CD4-positive, alpha-beta T cell treated with Interferon gamma for 1 hour (primary cell): ENCODE data around the gene PSMG3.
A peak's percentile ranks its signal among the peaks of the same experiment; 100 is the strongest.

ENCODE experiments used
- DNase-seq: peaks from one replicate; pipeline ENCODE4 v3.0.0-alpha.2; 2020

Gene PSMG3

DNA sequence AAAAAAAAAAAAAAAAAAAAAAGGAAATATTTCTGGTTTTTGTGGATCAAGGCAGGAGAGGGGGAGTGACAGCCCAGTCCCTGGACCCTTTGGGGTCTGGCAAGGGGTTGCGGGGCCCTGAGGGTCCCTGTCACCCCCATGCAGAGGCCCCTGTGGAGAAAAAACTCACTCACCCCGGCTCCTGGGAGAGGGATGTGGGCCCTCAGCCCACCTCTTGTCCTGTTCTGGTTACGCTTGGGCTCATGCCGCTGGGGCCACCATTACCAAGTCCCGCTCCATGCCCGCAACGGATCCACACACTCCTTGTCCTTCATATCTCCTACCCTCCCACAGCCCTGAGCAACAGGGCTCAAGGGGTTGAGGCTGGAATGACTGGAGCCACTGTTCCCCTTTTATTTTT is 12.8 kb downstream of the PSMG3 start:
- no peak for DNase-seq

DNA sequence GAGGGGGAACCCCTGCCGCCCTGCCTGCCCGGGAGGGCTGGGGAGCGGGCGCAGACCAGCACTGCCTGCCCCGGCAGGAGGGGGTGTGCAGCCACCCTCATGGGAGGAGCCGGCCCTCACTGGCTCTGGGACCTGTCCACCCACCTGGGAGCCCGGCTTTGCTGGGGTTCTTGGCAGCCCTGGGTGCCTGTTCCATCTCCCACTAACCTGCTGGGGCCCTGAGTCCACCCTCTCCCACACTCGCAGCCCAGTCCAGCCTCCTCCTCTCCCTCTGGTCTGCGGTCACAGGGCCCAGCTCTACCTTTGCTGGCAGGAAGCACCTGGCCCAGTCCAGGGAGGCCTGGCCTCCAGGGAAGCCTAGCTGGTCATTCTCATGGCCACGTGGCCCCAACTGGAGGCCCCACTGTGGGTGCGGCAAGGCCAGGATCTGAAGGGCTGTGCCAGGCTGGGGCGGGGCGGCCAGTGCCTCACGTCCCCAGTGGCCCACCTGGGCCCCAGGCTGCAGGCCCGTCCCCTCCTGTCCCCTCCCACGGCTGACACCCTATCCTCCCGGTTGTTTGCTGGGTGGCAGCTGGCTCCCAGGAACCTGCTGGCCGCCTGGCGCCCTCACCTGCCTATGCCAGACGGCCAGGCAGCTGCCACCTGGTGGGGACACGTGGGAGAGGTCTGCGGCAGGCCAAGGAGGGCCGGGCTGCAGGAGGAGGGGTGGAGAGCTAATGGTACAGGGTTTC is 13.9 kb downstream of the PSMG3 start, which contains the start of gene TMEM184A:
TSS of gene TMEM184A (minus strand) at position 393 of the 731 bp plus-strand sequence. CDS start 721 bp downstream, outside the sequence.
- peak; percentile 48 for DNase-seq

DNA sequence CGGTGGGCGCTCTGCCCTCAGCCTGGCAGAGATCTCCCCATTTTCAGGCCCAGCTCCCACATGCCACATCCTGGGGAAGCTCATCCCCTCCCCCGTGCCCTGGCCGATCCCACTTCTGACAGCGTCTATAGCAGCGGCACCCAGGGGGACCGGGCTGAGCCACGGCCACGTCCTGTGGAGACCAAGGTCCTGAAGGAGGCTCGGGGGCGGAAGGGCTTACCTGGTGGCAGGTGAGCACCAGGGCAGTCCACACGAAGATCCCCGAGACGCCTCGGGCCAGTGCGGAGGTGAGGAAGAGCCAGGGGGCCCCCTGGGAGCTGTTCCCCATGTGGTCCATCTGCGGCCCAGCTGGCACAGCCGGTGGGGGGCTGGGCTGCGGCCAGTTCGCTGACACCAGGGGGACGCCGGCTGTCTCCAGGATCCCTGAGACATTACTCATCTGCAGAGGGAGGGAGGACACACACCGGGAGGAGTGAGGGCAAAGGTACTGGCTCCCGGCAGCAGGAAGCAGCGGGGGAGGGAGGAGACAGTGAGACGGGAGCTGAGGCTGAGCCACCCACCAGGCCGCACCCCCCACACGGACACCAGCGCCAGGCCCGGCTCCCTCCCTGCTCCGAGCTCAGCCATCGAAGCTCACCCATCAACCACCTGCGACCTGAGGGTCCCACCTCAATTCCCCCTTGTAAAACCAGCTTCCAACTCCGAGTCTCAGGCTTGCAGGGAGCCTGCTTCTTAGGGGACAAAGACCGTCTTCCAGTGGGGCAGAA is 14.6 kb downstream of the PSMG3 start:
- no peak for DNase-seq

DNA sequence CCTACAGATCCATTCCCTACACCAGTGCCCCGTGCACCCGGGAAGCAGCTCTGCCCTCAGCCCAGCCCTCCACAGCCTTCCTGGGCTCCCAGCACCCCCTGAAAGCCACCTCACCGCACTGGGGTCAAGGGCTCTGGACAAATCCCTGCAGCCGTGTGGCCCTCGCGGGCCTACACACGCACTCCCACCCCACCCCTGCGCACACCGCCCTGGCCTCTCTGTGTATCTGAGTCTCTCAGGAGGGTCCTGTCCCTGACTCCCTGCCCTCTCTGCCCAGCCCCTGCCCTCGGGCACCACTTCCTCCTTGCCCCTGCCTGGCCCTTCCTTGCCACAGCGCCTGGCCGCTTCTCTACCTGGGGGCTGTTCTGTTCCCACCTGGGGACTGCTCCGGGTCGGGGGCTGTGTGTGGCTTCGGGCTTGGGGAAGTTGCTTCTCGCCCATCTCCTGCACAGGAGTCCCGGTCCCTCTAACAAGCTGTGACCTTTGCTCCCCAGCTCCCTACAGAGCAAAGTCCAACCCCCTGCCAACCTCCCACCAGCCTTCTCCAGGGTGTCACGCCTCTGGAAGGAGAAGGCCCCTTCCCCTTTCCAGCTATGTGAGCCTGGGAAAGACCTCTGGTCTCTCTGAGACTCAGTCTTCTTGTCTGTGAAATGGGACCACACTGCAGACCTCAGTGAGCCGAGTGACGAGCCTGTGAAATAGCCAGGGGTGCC is 15.3 kb downstream of the PSMG3 start:
- no peak for DNase-seq

DNA sequence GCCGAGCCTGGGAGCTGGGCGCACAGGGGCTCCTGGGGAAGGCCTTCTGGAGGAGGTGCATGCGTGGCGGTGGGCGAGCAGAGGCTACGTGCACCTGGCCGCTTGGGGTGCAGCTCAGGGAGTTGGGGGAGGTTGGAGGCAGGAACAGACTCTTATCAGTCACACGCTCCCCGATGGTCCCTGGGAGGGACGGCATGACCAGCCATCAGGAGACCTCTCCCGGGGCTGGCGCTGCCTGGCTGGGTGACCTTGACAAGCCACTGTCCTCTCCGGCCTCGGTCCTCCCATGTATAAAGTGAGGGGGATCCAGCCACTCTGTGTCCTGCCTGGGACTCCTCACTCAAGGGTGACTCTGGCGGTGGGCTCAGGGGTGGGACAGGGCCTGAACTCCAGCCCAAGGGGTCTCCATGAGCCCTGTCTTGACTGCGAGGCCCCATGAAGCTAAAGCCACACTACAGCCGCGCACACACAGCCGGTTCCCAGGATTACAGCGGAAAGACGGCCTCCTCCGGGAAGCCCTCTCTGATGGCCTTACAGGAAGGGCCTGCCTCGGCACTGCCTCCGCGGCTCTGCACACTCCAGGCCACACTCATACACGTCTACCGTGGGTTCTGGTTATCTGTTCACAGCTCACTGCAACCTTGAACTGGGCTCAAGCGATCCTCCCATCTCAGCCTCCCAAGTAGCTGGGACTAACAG is 16.2 kb downstream of the PSMG3 start:
- DNase-seq: no peak

DNA sequence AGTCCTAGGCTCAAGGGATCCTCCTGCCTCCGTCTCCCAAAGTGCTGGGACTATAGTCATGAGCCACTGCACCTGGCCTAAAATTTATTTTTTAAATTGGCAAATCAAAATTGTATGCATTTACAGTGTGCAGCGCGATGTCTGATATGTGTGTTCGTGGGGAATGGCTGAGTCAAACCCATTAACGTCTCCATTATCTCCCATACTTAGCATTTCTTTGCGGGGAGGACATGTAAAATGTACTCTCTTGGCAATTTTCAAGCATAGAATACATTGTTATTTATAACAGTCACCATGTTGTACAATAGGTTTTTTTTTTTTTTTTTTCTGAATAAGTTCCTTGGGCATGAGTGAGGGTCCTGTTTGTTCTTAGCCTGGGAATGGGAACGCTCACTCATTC is 17.6 kb downstream of the PSMG3 start:
- no peak for DNase-seq

DNA sequence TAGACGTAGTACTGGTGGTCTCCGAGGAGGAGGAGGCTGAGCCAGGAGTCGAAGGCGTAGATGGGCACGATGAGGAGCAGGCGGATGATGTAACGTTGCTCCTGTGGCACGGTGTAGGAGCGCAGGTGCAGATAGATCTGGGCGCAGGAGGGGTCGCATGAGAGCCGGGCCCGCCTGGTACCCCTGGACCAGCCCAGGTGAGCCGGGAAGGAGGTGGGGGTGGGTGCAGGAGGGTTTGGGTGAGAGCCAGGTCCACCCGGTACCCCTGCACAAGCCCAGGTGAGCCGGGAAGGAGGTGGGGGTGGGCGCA is 19.0 kb downstream of the PSMG3 start:
- no peak for DNase-seq

DNA sequence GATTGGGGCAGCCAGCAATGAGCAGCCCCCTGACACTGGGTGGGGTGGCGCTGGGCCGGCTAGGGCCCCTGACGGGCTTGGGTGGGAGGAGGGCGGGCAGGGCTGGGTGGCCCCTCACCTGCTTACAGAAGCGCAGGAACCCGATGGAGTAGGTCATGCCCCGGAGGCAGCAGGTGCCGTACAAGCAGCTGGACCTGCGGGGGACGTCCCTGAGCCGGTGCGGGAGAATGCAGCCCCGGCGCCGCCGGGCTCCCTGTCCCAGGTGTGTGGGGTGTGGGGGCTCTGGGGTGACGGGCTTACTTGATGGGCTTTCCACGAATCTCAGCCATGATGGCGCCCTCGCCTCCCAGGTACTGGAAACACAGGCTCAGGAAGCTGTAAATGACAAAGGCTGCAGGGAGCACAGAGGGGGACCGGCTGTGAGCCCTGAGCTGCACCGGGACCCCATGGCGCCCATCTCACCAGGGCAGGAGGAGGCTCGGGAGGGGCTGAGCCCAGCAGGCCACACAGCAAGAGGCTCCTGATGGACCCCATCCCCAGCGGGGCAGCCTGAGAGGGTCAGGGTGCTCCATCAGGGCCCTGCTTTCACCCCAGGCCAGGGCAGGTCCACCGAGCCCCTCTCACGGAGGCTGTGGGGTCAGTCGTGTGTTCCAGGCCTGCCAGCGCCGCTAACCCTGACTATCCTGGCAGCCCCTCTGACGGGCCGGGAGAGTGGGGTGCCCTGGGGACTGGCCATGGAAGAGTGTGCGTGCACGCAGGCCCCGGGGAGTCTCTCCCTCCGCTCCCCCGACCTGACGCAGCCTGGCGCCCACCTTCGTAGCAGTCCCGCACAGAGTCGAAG is 19.6 kb downstream of the PSMG3 start:
- no peak for DNase-seq

DNA sequence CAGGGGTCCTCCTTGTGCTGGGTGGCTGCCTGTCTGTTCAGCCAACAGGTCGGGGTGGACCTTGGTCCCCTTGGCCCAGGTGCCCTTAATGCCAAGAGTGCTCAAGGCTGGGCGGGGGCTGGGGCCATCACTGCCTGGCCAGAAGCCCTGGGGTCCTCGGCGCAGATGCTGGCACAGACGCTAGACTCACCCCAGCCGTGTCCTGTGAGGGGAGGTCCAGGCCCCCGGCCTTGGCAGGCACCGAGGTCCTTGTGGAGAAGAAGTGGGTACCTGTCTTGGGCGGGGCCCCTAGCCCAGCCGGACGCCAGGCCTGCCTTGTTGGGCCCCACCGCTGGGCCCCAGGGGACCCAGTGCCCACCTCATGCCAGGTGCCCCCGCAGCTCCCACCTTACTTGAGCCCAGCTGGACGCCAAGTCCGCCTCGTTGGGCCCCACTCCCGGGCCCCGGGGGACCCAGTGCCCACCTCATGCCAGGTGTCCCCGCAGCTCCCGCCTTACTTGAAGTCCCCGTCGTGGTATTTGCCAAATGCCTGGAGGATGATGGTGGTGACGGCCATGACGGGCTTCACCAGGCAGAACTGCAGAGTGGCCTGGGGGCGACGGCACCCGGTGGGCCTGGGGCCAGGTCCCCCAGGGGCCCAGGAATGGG is 20.4 kb downstream of the PSMG3 start:
- no peak for DNase-seq

DNA sequence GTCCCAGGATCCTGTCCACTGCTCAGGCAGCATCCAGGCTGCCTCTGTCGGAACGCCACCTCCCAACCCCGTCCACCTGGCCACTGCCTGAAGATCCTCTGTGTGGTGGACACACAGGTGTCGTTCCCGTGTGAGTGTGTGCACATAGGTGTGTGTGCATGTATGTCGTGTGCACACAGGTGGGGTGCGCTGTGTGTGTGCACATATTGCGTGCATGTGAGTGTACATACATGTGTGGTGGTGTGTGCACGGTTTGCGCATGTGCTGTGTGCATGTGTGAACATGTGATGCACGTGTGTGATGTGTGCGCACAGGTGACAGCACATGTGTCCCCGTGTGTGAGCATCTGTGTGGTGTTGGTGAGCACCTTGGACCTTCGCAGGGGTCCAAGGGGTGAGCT is 20.9 kb downstream of the PSMG3 start:
- DNase-seq: no peak

DNA sequence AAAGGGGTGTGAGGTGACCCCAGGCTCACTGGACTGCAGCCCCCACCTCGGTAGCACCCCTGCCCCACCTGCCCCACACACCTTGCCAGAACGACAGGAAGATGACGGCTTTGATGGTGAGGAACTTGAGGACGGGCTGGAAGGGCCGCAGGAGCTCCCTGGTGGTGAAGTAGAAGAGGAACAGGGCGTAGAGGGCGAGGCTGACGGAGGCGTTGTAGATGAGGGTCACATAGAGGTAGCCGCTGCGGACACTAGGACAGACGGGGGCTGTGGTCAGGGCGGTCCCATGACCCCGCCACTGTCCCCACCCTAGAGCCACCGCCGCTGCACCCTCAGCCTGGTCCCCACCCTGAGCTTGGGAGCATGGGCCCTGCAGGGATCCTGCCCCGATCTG is 21.4 kb downstream of the PSMG3 start:
- no peak for DNase-seq

DNA sequence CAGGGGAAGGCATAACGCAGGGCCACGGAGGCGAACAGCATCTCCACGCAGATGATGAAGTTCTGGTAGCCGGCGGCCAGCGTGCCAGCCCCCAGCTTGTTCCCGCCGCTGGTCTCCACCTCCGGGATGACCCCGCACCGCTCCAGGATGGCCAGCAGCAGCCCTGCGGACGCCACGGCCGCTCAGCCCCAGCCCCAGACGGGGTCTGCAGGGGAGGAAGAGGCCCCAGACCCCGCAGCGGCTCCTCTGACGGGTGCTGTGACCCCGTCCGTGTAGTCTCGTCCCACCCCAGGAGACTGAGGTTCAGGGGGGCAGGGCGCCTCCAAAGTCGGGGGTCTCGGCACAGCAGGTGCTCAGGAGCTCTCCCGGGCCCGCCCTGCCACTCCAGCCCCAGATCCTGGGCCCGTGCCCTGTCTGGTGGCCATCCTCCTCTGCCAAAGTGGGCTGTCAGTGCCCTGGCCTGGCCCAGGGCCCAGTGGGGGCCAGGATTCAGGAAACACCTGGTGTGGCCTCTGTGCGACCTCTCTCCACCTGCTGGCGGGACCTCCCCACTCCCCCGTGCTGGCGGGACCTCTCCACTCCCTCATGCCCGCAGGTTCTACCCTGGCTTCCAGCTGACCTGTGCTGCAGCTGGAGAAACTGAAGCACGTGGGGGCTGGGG is 21.9 kb downstream of the PSMG3 start:
- no peak for DNase-seq

DNA sequence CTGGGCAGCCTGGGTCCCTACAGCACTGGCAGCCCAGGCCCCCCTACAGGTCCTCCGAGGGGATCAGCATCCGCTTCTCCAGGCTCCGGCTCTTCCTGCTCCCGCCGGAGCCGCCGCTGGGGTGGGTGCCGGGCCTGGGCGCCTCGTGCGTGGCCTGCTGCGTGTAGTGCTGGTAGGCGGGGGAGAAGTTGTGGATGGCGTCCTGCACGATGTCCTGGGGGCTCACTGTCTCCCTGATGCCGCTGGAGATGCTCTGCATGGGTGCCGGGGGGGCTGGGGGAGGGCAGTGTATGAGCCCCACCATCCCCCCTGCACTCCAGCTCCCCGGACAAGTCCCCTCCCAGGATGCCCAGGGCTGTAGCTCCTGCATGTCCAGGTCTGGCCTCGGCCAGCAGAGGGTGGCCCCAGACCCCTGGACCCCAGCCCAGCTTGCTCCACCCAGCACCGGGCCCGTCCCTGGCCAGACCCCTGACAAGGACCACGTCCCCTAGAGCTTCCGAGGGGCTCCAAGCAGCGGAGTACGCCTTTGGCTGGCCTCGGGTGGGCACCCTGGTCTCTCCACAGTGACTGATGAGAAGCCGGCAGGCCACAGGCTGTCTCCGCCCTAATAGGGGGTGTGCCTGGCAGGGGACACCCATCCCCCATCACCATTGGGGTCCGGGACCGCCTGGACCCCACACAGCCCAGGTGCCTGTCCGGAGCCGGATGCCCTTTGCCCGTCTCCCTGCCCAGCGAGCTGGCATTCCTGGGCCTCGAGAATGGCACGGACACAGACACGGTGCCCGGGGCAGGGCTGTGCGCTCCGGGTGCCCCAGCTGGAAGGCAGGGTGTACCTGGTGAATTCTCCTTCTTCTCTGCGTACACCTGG is 22.7 kb downstream of the PSMG3 start:
- no peak for DNase-seq

DNA sequence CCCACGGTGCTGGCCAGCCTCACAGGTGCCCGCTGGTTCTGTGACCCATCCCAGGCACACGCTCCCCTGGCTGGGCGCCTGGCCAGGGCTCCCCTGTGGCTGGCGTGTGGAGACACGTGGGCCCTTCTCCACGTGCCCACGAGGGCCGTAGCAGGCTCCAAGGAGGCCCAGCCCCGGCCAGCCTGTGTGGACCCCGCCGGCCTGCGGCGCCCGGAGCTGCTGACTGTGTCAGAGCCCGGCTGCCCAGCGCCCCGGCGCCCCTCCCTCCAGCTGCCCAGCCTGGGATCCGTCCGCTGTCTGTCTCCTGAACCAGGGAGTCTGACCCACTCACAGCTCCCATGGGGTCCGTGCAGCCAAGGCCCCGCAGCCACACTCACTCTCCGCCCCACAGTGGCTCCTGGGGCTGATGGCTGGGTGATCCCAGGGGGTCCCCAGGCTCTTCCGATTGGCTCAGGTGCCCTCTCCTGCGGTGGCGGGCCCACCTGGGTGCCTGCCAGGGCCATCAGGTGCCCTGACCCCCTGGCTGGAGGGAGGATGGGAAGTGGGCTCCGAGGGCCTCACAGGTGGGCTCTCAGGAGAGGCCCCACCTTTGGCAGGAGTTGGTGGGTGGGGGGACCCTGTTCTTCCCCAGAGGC is 23.4 kb downstream of the PSMG3 start:
- DNase-seq: no peak

DNA sequence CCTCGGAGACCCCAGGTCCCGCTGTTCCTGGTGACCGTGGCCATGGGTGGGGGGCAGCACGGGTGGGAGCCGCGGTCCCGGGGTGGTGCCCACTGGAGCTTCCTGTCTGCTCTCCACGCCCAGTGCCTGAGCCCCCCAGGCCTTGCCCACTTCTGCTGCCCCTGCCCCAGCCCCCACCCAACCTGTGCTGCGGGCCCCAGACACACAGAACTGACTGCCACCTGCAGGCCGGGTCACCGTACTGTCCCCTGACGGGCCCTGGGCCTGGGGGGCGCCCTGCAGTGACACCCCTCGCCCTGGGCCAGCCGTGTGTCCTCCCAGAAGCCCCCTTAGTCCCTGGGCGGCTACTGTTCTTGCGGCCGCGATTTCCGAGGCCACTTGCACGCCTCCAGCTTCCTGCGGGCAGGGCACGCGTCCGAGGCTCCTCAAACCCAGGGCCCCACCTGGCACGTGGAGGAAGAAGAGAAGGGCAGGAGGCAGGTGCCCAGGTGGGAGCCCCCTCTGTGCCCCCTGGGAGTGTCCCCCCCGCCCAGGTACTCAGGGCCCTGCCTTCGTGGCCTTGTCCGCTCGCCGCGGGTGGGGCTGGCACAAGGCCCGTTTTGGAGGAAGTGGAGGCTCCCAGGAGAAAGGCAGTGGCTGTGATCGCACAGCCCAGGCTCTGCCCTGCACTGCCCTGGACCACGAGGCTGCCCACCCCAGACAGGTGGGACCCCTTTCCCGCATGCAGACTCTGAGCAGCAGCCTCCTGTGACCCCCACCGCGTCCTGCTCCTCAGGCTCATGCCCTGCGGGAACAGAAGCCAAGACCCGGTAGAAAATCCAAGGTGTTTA is 24.2 kb downstream of the PSMG3 start:
- DNase-seq: no peak

DNA sequence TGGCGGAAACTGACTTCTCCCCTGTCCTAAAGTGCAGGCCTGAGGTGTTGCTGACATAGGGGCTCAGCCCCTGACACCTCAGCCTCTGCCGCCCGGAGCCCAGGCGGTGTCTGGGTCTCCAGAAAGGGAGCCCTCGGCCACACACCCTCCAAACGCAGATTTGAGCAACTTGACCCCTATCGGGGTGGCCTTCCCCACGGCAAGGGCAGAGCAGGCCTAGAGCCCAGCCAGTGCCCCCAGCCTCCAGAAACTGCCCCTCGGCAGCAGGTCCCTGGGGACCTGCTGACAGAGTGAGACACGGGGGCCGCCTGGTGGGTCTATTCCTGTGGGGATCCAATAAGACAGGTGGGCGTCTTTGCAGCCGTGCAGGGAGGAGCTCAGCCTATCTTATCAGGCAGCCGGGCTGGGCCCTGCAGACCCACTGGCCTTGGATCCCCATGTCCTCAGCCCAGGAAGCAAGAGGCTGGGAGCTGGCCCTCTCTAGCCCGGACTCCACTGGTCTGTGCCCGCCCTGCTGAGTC is 24.9 kb downstream of the PSMG3 start:
- no peak for DNase-seq

DNA sequence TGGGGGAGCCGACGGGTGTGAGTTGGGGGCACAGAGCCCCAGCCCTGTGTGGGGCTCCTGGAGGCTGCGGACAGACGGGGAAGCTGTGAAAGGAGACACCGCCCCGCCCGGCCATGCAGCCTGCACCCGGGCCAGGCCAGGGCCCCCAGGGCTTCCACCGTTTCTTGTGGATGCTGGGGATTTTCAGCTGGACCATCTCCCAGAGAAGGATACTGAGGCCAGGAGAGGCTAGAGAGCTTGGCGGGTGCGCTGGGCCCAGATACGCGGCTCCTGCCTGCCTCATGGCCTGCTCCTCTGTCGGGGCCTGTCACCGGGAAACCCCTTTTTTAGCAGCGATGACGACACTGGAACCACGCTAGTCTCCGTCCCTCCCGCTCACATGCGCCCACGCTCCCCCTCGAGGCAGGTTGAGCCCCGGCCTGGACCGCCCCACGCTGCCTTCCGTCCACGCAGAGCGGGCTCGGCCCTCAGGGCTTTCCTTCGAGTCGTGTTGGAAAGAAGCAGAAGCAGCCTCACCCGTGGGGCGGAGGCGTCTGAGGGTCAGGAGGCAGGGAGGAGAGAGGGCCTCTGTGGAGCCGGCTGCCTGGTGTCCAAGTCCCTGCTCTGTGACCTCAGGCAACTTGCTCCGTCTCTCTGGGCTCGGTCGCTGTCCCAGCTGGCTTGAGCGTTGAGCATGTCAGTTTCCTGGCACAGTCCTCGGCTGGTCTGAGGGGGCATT is 25.5 kb downstream of the PSMG3 start:
- DNase-seq: no peak

DNA sequence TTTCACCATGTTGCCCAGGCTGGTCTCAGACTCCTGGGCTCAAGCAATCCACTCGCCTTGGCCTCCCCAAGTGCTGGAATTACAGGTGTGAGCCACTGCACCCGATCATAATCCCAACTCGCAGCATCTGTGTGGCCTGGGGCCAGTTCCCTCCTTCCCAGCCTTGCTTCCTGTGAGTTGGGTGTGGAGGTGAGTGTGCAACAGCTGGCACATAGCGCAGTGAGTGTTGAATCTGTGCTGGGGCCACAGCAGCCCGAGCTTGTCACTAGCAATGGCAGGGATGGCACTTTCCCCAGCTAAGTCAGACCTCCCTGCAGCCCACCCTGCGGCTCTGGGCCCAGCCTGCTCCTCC is 26.0 kb downstream of the PSMG3 start:
- DNase-seq: no peak
